Measurements from ENCODE around the gene LHCGR.

GRCh38 chr2:48754874-48755273, 650 bp downstream of the LHCGR start:
- no peak for TF ChIP-seq GATA3 (IDR thresholded peaks at IDR 0.05; ENCODE audit: low read depth, low read length)
- no peak for TF ChIP-seq GATA2 (IDR thresholded peaks at IDR 0.05; ENCODE audit: low read depth, low read length)
